Measurements from ENCODE around the gene NTM. TPM values are rescaled to one million over a fixed set of nuclear protein-coding genes. Genes with fewer than 3 reads are reported as not detected.

Gene NTM
- polyA plus RNA-seq, 1 donor from 2014 or later = 39.4 TPM

DNA sequence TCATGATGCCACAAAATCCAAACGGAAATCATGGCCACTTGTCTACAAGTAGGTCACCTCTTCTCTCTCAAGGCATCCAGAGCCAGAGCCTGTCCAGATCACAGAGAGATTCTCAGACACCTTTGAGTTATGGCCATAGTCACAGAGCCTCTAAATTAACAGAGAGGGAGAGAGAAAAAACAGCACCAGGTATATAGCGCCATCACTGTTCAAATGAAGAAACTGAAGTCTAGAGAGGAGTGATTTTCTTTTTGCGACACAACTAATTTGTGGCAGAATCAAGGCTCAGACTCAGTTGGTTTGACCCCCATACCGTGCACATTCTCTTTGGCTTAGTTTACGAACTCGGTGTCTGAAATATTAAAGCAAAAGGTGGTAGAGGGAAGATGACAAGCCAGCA lies 512.9 kb downstream of the NTM start:
- no peaks in the 10 kb centered on the region for H4K20me1 ChIP-seq (ENCODE audit: insufficient read depth)
- H3K27me3 ChIP-seq (ENCODE audit: insufficient read depth, low read depth, low read length) = no peaks in the 10 kb centered on the region
- H3K4me3 ChIP-seq (ENCODE audit: low read length) = no peak overlapping the region
- no peaks in the 10 kb centered on the region for H3K36me3 ChIP-seq (ENCODE audit: insufficient read depth, low read length)
- H3K27ac ChIP-seq (ENCODE audit: low read length) = no peak overlapping the region
- no peaks in the 10 kb centered on the region for H3K9me2 ChIP-seq (ENCODE audit: insufficient read depth, low read length)
- H3F3A ChIP-seq (ENCODE audit: insufficient read depth, low read length, poor library complexity, severe bottlenecking) = no peaks in the 10 kb centered on the region
- H3K79me2 ChIP-seq (replicated peaks; ENCODE audit: insufficient read depth, low read length) = no peaks in the 10 kb centered on the region
- H3K9me3 ChIP-seq (ENCODE audit: low read length) = no peaks in the 10 kb centered on the region
- H3K4me2 ChIP-seq (ENCODE audit: low read length) = no peak overlapping the region
- H3K9ac ChIP-seq (ENCODE audit: low read length) = no peak overlapping the region
- no peak for TF ChIP-seq TAF1 (IDR thresholded peaks at IDR 0.05; ENCODE audit: low read depth)
- no peak for TF ChIP-seq EP300 (conservative IDR thresholded peaks at IDR 0.05; ENCODE audit: poor library complexity, severe bottlenecking)
- no peak overlapping the region for H2AFZ ChIP-seq (ENCODE audit: low read depth, low read length)

DNA sequence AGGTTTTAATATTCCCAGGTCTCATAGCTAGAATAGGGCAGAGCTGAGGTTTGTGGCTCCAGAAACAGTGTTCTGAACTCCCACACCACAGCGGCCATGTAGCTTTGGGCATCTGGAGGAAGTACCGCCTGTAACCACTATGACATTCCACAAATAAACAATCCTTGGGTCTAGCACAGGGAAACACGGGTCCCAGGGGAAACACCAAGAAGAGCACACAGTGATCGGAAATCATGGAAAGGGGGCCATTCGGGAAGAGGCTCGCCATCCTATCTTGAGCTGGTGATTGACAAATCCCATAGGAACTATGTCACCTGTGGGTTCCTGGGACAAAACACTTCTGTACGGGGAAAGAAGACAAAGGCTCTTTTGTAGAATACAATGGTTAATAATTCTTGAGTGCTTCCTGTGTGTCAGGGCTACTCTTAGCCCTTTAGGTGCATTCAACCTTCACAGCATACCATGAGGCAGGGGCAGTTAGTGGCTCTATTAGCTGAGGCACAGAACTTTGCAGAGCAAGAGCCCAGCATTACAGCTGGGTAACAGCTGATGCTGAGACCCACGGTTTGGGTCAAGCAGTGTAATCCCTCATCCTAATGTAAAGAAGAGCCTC lies 514.2 kb downstream of the NTM start:
- H3K36me3 ChIP-seq (ENCODE audit: insufficient read depth, low read length) = no peaks in the 10 kb centered on the region
- no peak overlapping the region for H3K4me2 ChIP-seq (ENCODE audit: low read length)
- no peak overlapping the region for H2AFZ ChIP-seq (ENCODE audit: low read depth, low read length)
- H3K9me3 ChIP-seq (ENCODE audit: low read length) = no peaks in the 10 kb centered on the region
- no peaks in the 10 kb centered on the region for H3K79me2 ChIP-seq (replicated peaks; ENCODE audit: insufficient read depth, low read length)
- TF ChIP-seq POLR2AphosphoS5 (IDR thresholded peaks at IDR 0.05) (no peak), TAF1 (IDR thresholded peaks at IDR 0.05; ENCODE audit: low read depth) (no peak), MXI1 (conservative IDR thresholded peaks at IDR 0.05; ENCODE audit: poor library complexity, severe bottlenecking) (no peak), EZH2 (IDR thresholded peaks at IDR 0.05; ENCODE audit: borderline replicate concordance, insufficient read depth, low read length, poor library complexity, severe bottlenecking) (no peak), SMC3 (conservative IDR thresholded peaks at IDR 0.05; ENCODE audit: poor library complexity) (no peak), RAD21 (conservative IDR thresholded peaks at IDR 0.05) (no peak), EP300 (conservative IDR thresholded peaks at IDR 0.05; ENCODE audit: poor library complexity, severe bottlenecking) (no peak)
- TF ChIP-seq, protein P1, sequence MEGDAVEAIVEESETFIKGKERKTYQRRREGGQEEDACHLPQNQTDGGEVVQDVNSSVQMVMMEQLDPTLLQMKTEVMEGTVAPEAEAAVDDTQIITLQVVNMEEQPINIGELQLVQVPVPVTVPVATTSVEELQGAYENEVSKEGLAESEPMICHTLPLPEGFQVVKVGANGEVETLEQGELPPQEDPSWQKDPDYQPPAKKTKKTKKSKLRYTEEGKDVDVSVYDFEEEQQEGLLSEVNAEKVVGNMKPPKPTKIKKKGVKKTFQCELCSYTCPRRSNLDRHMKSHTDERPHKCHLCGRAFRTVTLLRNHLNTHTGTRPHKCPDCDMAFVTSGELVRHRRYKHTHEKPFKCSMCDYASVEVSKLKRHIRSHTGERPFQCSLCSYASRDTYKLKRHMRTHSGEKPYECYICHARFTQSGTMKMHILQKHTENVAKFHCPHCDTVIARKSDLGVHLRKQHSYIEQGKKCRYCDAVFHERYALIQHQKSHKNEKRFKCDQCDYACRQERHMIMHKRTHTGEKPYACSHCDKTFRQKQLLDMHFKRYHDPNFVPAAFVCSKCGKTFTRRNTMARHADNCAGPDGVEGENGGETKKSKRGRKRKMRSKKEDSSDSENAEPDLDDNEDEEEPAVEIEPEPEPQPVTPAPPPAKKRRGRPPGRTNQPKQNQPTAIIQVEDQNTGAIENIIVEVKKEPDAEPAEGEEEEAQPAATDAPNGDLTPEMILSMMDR (IDR thresholded peaks at IDR 0.05; ENCODE audit: poor library complexity, severe bottlenecking) = no peak
- TF ChIP-seq, protein P2, sequence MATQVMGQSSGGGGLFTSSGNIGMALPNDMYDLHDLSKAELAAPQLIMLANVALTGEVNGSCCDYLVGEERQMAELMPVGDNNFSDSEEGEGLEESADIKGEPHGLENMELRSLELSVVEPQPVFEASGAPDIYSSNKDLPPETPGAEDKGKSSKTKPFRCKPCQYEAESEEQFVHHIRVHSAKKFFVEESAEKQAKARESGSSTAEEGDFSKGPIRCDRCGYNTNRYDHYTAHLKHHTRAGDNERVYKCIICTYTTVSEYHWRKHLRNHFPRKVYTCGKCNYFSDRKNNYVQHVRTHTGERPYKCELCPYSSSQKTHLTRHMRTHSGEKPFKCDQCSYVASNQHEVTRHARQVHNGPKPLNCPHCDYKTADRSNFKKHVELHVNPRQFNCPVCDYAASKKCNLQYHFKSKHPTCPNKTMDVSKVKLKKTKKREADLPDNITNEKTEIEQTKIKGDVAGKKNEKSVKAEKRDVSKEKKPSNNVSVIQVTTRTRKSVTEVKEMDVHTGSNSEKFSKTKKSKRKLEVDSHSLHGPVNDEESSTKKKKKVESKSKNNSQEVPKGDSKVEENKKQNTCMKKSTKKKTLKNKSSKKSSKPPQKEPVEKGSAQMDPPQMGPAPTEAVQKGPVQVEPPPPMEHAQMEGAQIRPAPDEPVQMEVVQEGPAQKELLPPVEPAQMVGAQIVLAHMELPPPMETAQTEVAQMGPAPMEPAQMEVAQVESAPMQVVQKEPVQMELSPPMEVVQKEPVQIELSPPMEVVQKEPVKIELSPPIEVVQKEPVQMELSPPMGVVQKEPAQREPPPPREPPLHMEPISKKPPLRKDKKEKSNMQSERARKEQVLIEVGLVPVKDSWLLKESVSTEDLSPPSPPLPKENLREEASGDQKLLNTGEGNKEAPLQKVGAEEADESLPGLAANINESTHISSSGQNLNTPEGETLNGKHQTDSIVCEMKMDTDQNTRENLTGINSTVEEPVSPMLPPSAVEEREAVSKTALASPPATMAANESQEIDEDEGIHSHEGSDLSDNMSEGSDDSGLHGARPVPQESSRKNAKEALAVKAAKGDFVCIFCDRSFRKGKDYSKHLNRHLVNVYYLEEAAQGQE (IDR thresholded peaks at IDR 0.05; ENCODE audit: borderline replicate concordance) = no peak
- H3K4me3 ChIP-seq (ENCODE audit: low read length) = no peak overlapping the region
- peaks cover 3% of the 10 kb centered on the region for H3F3A ChIP-seq (ENCODE audit: insufficient read depth, low read length, poor library complexity, severe bottlenecking)
- no peaks in the 10 kb centered on the region for H3K9me2 ChIP-seq (ENCODE audit: insufficient read depth, low read length)
- no peak overlapping the region for H3K9ac ChIP-seq (ENCODE audit: low read length)
- H3K27me3 ChIP-seq (ENCODE audit: insufficient read depth, low read depth, low read length) = no peaks in the 10 kb centered on the region
- no peaks in the 10 kb centered on the region for H4K20me1 ChIP-seq (ENCODE audit: insufficient read depth)
- no peak overlapping the region for H3K27ac ChIP-seq (ENCODE audit: low read length)

Measured in neural cell (in vitro differentiated cells).